GM23338 (cell line): Measurements from ENCODE around the gene GSDMA. TPM values are rescaled to one million over a fixed set of nuclear protein-coding genes. Genes with fewer than 3 reads are reported as not detected.
"Not testable (repeated sequence)": the region's sequence is repeated elsewhere in the genome, so short reads cannot be mapped to it uniquely, and the experiment has no call there.

Source experiments
- ATAC-seq: fragments of 200-7000 bp; cut with Tn5 transposase; 3 replicates; pipeline ENCODE4 v1.9.1; 2020
- DNase-seq: peaks from one replicate; pipeline ENCODE4 v3.0.0-alpha.2; 2015; ENCODE audit warnings: low spot score
- H2AFZ ChIP-seq: fragments of 200-600 bp; sonication (generic); 2 replicates; pipeline ENCODE4 v1.8.0; 2016; ENCODE audit warnings: antibody characterized with exemption, mild to moderate bottlenecking, moderate library complexity
- H3F3A ChIP-seq: fragments of 200-600 bp; sonication (generic); replicated peaks from 2 replicates; pipeline ENCODE4 v1.8.0; 2017; ENCODE audit warnings: antibody characterized with exemption, mixed run types, low read depth
- H3K27ac ChIP-seq: fragments of 200-600 bp; sonication (generic); 2 replicates; pipeline ENCODE4 v1.6.1; 2016; ENCODE audit warnings: low read depth
- H3K27me3 ChIP-seq: fragments of 200-600 bp; sonication (generic); 2 replicates; pipeline ENCODE4 v1.8.0; 2016; ENCODE audit warnings: mild to moderate bottlenecking, mixed run types, moderate library complexity; ENCODE audit not compliant: insufficient read depth
- H3K36me3 ChIP-seq: fragments of 200-600 bp; sonication (generic); 2 replicates; pipeline ENCODE4 v1.8.0; 2016; ENCODE audit warnings: mild to moderate bottlenecking; ENCODE audit not compliant: insufficient read depth
- H3K4me1 ChIP-seq: fragments of 200-600 bp; sonication (generic); 2 replicates; pipeline ENCODE4 v1.8.0; 2016; ENCODE audit warnings: mild to moderate bottlenecking, moderate library complexity; ENCODE audit not compliant: insufficient read depth
- H3K4me2 ChIP-seq: fragments of 200-600 bp; sonication (generic); 2 replicates; pipeline ENCODE4 v1.7.1; 2017; ENCODE audit warnings: mixed run types
- H3K4me3 ChIP-seq: fragments of 200-600 bp; sonication (generic); 2 replicates; pipeline ENCODE4 v1.6.1; 2016; ENCODE audit warnings: mixed run types
- H3K79me2 ChIP-seq: fragments of 200-600 bp; sonication (generic); replicated peaks from 2 replicates; pipeline ENCODE4 v1.8.0; 2017; ENCODE audit warnings: mild to moderate bottlenecking; ENCODE audit not compliant: insufficient read depth
- H3K9me2 ChIP-seq: fragments of 200-600 bp; sonication (generic); 2 replicates; pipeline ENCODE4 v1.8.0; 2017; ENCODE audit not compliant: insufficient read depth
- H4K20me1 ChIP-seq: fragments of 200-600 bp; sonication (generic); replicated peaks from 2 replicates; pipeline ENCODE4 v1.8.0; 2017; ENCODE audit warnings: mild to moderate bottlenecking; ENCODE audit not compliant: insufficient read depth
- H3K27ac Mint-ChIP-seq: 2 replicates; pipeline ENCODE4 v1.8.0; 2020; ENCODE audit warnings: inconsistent platforms, mild to moderate bottlenecking, moderate library complexity, mixed read lengths
- H3K27me3 Mint-ChIP-seq: 3 replicates; pipeline ENCODE4 v1.8.0; 2022; ENCODE audit warnings: low read depth, mild to moderate bottlenecking, moderate library complexity, mixed read lengths, inconsistent platforms; ENCODE audit not compliant: insufficient read depth, poor library complexity
- H3K36me3 Mint-ChIP-seq: 3 replicates; pipeline ENCODE4 v1.8.0; 2021; ENCODE audit warnings: low read depth, mild to moderate bottlenecking, inconsistent platforms, moderate library complexity, mixed read lengths
- H3K4me1 Mint-ChIP-seq: 3 replicates; pipeline ENCODE4 v1.8.0; 2020; ENCODE audit warnings: mild to moderate bottlenecking, inconsistent platforms, mixed read lengths
- H3K4me3 Mint-ChIP-seq: 3 replicates; pipeline ENCODE4 v1.8.0; 2021; ENCODE audit warnings: moderate library complexity, mild to moderate bottlenecking, inconsistent platforms, mixed read lengths
- H3K9me3 Mint-ChIP-seq: 3 replicates; pipeline ENCODE4 v1.8.0; 2020; ENCODE audit warnings: moderate library complexity, mild to moderate bottlenecking, inconsistent platforms, mixed read lengths
- CREB1 ChIP-seq: fragments of 250-450 bp; sonication (Bioruptor Pico); IDR thresholded peaks from 2 replicates; pipeline ENCODE4 v1.5.0; 2020; ENCODE audit warnings: low read depth, mild to moderate bottlenecking, moderate library complexity
- CTCF ChIP-seq, 2 experiments: fragments of 200-600 bp in 1 of 2; sonication (generic) in 1 of 2; conservative IDR thresholded peaks; 2 replicates each; pipeline versions ENCODE4 v1.5.1 to v1.6.1; 2016 to 2017; ENCODE audit warnings: antibody characterized with exemption in 2 of 2, low read depth in 2 of 2, mild to moderate bottlenecking in 2 of 2, moderate library complexity in 1 of 2
- ETS1 ChIP-seq: IDR thresholded peaks from 2 replicates; pipeline ENCODE4 v1.6.1; 2016; ENCODE audit warnings: antibody characterized with exemption
- EZH2phosphoT487 ChIP-seq: fragments of 200-600 bp; sonication (generic); IDR thresholded peaks from one replicate; pipeline ENCODE4 v1.8.1; 2018; ENCODE audit warnings: antibody characterized with exemption; ENCODE audit not compliant: unreplicated experiment
- POLR2AphosphoS5 ChIP-seq: IDR thresholded peaks from 2 replicates; pipeline ENCODE4 v1.6.1; 2016; ENCODE audit warnings: antibody characterized with exemption, low read depth
- STAT1 ChIP-seq: IDR thresholded peaks from one replicate; pipeline ENCODE4 v1.6.1; 2016; ENCODE audit warnings: antibody characterized with exemption; ENCODE audit not compliant: unreplicated experiment
- ZNF331 ChIP-seq: fragments of 250-450 bp; sonication (Bioruptor Pico); IDR thresholded peaks from 2 replicates; pipeline ENCODE4 v1.5.0; 2020; ENCODE audit warnings: low read depth, mild to moderate bottlenecking, moderate library complexity
- polyA plus RNA-seq: library from polyadenylated mRNA; unstranded; fragments of >200 nt; fragmentation: Nextera tagmentation; extraction: Ambion mirVana; gene quantifications from 2 replicates; pipeline ENCODE4 v1.2.1, GENCODE V29; 2016
- total RNA-seq: library from RNA; depleted of rRNA; stranded (reverse); fragments of >200 nt; shearing (Covaris generic); gene quantifications from 2 replicates; pipeline ENCODE4 v1.2.3, GENCODE V29; 2014

The GSDMA gene
- total and polyA plus RNA-seq, 2 experiments from 2014 or later = not detected

- not testable (repeated sequence) for H3K27me3 ChIP-seq, DNase-seq, H3K27ac ChIP-seq, ATAC-seq, H3K4me2 ChIP-seq, H4K20me1 ChIP-seq, H3K9me3 Mint-ChIP-seq, H3K27ac Mint-ChIP-seq, H3K79me2 ChIP-seq, H3K36me3 ChIP-seq, H3K4me3 ChIP-seq, H2AFZ ChIP-seq, H3F3A ChIP-seq, H3K36me3 Mint-ChIP-seq, H3K4me3 Mint-ChIP-seq, H3K4me1 ChIP-seq, H3K9me2 ChIP-seq
- H3K27me3 Mint-ChIP-seq = peaks cover 26% of the 10 kb centered on the region
- peaks cover 18% of the 10 kb centered on the region for H3K4me1 Mint-ChIP-seq
Measured at GRCh38 chr17:40012017-40012647, 49.3 kb downstream of the GSDMA start.

- H3K9me3 Mint-ChIP-seq = 0 out of 3 replicates have a peak, but pooled peaks cover 5% of the 10 kb centered on the region
- Histone ChIP-seq H3K4me2 (no peak overlapping the region), H3K36me3 (no peaks in the 10 kb centered on the region), H3K27me3 (no peaks in the 10 kb centered on the region), H2AFZ (0 out of 2 replicates have a peak overlapping the region, but pooled peaks have one; percentile 56), H3K79me2 (no peaks in the 10 kb centered on the region), H3K4me3 (no peak overlapping the region), H3F3A (peaks cover 4% of the 10 kb centered on the region; the same call in 1 of the 2 replicates), H3K27ac (no peak overlapping the region), H4K20me1 (no peaks in the 10 kb centered on the region), H3K9me2 (no peaks in the 10 kb centered on the region), H3K4me1 (peaks cover 24% of the 10 kb centered on the region)
- peaks cover 40% of the 10 kb centered on the region for H3K4me1 Mint-ChIP-seq
- no peak overlapping the region for H3K27ac Mint-ChIP-seq
- TF ChIP-seq CREB1 (no peak), POLR2AphosphoS5 (no peak), EZH2phosphoT487 (no peak), ZNF331 (no peak), ETS1 (no peak), STAT1 (no peak), CTCF (conservative IDR thresholded peaks at IDR 0.05; ENCODE audit: low read depth in 2 of 2) (no peak)
- H3K27me3 Mint-ChIP-seq = peaks cover 30% of the 10 kb centered on the region
- peaks cover 5% of the 10 kb centered on the region; the same call in 1 of the 3 replicates for H3K36me3 Mint-ChIP-seq
- ATAC-seq (no peak), DNase-seq (no peak)
- no peak overlapping the region for H3K4me3 Mint-ChIP-seq
Measured at GRCh38 chr17:40014375-40014980, 51.7 kb downstream of the GSDMA start.
